Stimulated activated CD4-positive, alpha-beta T cell treated with anti-CD3 and anti-CD28 coated beads, Interleukin-1b, Interleukin-23, amount 100 ng/mL, for 48 hours (primary cell): ENCODE measurements around the gene MPEG1.

Source experiments
- DNase-seq: peaks from one replicate; pipeline ENCODE4 v3.0.0-alpha.2; 2020

MPEG1 gene, protein sequence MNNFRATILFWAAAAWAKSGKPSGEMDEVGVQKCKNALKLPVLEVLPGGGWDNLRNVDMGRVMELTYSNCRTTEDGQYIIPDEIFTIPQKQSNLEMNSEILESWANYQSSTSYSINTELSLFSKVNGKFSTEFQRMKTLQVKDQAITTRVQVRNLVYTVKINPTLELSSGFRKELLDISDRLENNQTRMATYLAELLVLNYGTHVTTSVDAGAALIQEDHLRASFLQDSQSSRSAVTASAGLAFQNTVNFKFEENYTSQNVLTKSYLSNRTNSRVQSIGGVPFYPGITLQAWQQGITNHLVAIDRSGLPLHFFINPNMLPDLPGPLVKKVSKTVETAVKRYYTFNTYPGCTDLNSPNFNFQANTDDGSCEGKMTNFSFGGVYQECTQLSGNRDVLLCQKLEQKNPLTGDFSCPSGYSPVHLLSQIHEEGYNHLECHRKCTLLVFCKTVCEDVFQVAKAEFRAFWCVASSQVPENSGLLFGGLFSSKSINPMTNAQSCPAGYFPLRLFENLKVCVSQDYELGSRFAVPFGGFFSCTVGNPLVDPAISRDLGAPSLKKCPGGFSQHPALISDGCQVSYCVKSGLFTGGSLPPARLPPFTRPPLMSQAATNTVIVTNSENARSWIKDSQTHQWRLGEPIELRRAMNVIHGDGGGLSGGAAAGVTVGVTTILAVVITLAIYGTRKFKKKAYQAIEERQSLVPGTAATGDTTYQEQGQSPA

DNA sequence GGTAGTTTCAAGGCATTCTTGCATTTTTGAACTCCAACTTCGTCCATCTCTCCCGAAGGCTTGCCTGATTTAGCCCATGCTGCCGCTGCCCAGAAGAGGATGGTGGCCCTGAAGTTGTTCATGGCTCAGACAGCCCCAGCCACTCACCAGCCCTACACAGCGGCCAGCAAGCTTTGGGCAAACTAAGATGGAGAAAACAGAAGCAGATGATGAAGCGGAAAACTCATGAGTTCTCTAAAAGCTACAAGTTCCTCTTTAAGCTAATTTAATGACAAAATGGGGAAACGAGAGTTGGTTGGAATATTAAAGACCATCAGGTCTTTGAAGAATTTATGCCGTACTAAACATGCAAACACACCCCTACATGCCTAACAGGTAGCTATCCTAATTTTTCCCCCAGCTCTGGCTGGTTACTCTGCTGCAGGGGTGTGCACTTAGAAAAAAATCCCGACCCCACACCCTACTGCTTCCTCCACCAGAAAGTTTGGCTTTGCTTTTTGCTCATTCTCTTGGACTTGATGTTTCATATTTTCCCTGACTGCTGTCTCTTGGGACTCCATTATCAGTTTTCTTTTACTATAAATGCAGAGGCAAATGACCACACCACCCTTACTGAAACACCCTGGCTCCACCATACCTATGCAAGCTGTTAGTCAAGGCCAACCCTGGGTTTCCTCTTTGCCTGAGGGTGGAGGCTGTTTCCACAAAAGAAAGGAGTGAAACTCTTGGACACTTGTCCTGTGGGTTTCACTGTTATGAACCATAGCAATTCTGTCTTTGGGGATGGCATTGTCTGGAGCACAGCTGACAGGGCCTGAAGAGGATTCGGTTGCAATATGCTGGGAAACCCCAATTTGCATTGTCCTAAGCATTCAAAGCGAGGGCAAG is at the start of gene MPEG1:
Gene MPEG1, minus strand, starts transcription at position 184 of the 888 bp plus-strand sequence. Its CDS starts 62 bp downstream, at position 122.
- DNase-seq: no peak

- DNase-seq: no peak
Observed at GRCh38 chr11:59262177-59262818, 49.6 kb upstream of the MPEG1 start.

- no peak for DNase-seq
Observed at GRCh38 chr11:59261150-59261549, 48.4 kb upstream of the MPEG1 start.

- DNase-seq: no peak
Observed at GRCh38 chr11:59259867-59260475, 47.2 kb upstream of the MPEG1 start.

GRCh38 chr11:59259047-59259446 is 46.3 kb upstream of the MPEG1 start:
- no peak for DNase-seq

GRCh38 chr11:59255281-59255680 is 42.6 kb upstream of the MPEG1 start:
- DNase-seq: no peak

- no peak for DNase-seq
Observed at GRCh38 chr11:59254286-59254685, 41.6 kb upstream of the MPEG1 start.

- no peak for DNase-seq
Observed at GRCh38 chr11:59253001-59253400, 40.3 kb upstream of the MPEG1 start.

- DNase-seq: no peak
Observed at GRCh38 chr11:59249535-59249934, 36.8 kb upstream of the MPEG1 start.

GRCh38 chr11:59247531-59248227 is 35.0 kb upstream of the MPEG1 start:
- no peak for DNase-seq

GRCh38 chr11:59243633-59244032 is 30.9 kb upstream of the MPEG1 start:
- no peak for DNase-seq

DNA sequence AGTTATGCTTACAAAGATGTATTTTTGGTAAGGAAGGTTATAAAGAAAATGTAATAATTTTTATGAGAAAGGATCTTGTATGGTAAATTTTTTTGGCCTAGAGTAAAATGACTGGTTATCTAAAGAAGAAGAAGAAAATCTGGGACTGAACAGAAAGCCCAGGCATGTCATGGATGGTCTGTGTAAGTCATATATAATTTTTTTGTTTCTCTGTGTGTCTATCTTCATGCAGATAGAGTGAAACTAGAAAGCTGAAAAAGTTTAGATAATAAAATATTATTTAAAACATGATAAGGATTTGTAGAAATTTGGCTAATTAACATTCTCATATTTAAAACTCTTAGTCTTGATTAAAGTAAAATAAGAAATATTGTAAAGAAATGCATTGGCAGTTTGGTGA is 27.6 kb upstream of the MPEG1 start:
- DNase-seq: no peak

DNA sequence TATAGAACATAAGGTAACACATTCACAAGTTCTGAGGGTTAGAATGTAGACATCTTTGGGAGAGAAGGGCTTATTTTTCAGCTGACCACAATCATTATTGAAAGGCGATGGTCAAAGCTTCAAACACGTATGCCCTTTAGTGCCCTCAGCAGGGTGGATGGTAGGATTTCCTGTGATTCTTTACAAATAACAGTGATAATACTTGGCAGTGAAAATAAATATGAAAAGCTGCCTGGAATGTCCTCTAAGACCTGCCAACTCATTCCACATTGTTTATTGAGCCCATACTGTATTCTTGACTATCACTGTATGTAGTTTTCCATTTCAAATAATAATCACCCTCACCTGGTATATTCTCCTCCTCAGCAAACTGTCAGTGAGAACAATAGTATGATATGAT is 13.7 kb upstream of the MPEG1 start:
- DNase-seq: no peak

DNA sequence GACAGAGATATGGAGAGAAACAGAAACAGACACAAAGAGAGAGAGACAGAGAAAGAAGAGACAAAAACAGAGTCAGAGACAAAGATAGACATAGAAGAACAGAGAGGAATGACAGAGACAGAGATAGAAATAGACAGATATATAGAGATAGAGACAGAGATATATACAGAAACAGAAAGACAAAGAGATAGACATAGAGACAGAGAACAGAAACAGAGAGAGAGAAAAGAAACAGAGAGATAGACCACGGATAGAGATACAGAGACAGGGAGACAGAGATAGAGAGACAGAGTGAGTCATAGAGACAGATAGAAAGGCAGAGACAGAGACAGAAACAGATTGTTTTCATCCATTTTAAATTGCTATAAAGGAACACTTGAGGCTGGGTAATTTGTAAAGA is 12.3 kb upstream of the MPEG1 start:
- DNase-seq: no peak

DNA sequence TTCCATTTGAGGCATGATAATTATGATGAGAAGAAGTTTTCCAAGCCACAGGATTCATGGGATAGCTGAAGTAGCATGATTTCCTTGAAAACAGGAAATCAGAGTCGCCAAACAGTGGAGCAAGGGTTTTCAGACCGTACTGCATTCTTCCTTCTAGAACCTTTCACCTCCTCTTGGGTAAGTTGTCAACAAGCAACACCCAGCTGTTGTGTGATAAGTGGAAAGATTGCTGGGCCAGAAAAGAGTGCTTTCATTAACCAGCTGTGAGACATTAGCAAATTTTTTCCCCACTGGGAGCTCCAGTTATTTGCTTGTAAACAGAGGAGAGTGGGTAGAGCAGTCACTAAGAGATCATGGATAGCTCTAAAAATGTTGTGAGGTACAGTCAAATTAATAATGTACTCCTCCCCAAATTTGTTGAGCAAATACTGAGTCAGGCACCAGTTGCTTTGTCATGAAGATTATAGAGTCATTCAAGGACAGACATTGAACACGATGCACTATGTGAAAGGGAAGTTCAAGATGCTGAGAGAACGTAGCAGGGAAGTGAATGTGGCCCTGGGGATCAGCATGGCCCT is 11.7 kb upstream of the MPEG1 start:
- no peak for DNase-seq

GRCh38 chr11:59223611-59224010 is 10.9 kb upstream of the MPEG1 start:
- DNase-seq: no peak

GRCh38 chr11:59223177-59223576 is 10.4 kb upstream of the MPEG1 start:
- DNase-seq: no peak

- DNase-seq: no peak
Observed at GRCh38 chr11:59222464-59223060, 9.8 kb upstream of the MPEG1 start.

DNA sequence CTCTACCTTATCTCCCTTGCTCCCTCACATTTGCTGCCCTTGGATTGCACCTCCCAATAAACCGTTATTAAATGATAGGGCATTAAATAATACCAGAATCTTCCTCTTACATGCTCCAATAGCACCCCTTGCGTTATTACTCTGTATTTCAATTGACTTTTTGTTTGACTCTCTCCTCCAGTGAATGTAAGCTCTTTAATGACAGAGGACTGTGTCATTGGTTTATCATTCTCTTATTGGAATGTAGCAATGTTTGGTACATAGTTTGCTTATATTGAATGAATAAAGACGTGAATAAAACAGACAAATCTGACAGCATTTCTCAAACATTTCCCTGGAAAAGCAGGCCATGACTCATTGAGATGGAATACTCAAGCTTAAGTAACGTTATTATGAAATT is 8.7 kb upstream of the MPEG1 start:
- no peak for DNase-seq

- DNase-seq: no peak
Observed at GRCh38 chr11:59219836-59220235, 7.1 kb upstream of the MPEG1 start.

DNA sequence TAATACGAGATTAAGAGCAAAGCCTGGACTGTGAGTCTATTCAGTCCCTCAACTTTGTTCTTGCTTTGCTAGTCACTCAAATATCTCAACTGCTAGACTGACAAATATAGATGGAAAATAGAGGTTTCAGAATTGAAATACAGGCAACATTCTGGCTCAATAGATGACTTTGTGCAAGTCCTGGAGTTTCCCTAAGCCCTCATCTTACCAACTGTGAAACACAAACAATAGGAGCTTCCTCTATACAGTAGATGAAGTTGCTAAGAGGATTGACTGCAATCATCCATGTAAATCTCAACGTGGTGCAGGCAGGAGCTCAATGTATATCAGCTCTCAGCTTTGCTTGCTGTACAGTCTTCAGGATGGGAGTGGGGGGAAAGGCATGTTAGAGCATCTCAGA is 6.2 kb upstream of the MPEG1 start:
- no peak for DNase-seq
